ENCODE data around the gene CTNND1.
"Not testable (repeated sequence)": the region's sequence is repeated elsewhere in the genome, so short reads cannot be mapped to it uniquely, and the experiment has no call there.

CTNND1 gene, protein sequence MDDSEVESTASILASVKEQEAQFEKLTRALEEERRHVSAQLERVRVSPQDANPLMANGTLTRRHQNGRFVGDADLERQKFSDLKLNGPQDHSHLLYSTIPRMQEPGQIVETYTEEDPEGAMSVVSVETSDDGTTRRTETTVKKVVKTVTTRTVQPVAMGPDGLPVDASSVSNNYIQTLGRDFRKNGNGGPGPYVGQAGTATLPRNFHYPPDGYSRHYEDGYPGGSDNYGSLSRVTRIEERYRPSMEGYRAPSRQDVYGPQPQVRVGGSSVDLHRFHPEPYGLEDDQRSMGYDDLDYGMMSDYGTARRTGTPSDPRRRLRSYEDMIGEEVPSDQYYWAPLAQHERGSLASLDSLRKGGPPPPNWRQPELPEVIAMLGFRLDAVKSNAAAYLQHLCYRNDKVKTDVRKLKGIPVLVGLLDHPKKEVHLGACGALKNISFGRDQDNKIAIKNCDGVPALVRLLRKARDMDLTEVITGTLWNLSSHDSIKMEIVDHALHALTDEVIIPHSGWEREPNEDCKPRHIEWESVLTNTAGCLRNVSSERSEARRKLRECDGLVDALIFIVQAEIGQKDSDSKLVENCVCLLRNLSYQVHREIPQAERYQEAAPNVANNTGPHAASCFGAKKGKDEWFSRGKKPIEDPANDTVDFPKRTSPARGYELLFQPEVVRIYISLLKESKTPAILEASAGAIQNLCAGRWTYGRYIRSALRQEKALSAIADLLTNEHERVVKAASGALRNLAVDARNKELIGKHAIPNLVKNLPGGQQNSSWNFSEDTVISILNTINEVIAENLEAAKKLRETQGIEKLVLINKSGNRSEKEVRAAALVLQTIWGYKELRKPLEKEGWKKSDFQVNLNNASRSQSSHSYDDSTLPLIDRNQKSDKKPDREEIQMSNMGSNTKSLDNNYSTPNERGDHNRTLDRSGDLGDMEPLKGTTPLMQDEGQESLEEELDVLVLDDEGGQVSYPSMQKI

DNA sequence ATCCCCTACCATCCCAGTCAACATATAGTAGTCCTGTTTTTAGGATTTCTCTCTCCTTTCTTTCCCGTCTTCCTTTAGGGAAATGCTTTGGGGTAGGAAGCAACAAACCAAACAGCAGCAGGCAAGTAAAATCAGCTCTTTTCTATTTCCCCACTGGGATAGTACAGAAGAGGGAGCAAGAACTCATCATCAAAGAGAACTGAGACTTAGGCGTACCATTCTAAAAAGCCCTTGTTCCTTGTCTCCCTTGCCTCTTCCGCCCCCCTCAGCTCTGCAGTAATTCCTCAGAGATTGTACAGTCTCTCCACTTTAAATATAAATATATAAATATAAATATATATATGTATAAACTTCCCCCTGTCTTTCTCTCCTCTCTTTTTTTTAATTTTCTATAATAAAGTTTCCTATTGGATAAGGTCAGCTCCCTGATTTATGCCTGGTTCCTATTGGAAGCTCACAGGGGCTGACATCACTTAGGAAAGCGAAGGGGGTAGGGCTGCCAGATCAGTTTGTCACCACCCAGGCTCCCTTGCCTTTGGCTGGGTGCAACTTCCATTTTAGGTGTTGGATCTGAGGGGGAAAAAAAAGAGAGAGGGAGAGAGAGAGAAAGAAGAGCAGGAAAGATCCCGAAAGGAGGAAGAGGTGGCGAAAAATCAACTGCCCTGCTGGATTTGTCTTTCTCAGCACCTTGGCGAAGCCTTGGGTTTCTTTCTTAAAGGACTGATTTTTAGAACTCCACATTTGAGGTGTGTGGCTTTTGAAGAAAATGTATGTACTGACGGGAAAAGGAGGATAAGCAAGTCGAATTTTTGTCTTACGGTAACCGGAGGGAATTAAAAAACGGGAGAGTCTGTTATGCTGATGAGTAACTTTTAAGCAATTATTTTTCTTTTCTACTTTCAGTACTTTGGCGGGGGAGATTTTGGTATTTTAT, at the start of gene CTNND1:
Gene CTNND1, plus strand, starts transcription at position 502 of the 934 bp plus-strand sequence. CDS start 29,677 bp downstream, outside the sequence.
- TF ChIP-seq, protein P1, sequence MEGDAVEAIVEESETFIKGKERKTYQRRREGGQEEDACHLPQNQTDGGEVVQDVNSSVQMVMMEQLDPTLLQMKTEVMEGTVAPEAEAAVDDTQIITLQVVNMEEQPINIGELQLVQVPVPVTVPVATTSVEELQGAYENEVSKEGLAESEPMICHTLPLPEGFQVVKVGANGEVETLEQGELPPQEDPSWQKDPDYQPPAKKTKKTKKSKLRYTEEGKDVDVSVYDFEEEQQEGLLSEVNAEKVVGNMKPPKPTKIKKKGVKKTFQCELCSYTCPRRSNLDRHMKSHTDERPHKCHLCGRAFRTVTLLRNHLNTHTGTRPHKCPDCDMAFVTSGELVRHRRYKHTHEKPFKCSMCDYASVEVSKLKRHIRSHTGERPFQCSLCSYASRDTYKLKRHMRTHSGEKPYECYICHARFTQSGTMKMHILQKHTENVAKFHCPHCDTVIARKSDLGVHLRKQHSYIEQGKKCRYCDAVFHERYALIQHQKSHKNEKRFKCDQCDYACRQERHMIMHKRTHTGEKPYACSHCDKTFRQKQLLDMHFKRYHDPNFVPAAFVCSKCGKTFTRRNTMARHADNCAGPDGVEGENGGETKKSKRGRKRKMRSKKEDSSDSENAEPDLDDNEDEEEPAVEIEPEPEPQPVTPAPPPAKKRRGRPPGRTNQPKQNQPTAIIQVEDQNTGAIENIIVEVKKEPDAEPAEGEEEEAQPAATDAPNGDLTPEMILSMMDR (IDR thresholded peaks at IDR 0.05; ENCODE audit: low read depth, low read length, missing control alignments), result no peak
- H3K4me3 ChIP-seq (replicated peaks; ENCODE audit: low read depth, low read length), result peak within 1 kb of the TSS; percentile 70
- peak; percentile 94 for DNase-seq (ENCODE audit: extremely low read depth, low read depth)

DNA sequence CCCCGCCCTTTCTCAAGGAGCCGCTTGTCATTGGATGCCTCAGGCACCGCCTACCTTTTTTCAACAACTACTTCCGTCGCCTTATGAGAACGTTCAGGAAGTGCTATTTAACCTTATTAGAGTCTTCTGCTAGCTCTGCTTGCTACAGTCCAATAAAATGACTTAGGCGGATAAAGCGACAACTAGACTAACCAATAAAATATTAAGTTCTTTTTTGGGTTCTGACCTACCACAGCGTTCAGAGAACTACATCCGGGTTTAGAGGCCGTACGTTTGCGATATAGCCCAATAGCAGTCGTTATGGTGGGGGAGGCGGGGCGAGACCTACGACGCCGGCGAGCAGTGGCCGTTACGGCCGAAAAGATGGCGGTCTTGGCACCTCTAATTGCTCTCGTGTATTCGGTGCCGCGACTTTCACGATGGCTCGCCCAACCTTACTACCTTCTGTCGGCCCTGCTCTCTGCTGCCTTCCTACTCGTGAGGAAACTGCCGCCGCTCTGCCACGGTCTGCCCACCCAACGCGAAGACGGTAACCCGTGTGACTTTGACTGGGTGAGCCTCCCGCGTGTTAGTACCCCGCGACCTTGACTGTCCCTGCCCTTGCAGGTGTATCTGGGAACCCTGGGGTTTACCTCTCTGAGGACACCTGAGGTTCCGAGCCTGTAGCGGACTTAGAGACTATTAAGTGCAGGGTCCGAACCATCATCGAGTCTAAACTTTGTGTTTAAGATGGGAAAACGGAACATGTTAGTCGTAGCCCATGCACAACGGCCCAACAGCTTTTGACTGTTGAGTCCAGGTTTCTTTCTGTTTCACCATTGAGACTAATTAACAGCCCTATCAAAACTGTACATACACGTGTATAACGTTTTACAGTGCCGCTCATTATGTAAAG, 49.1 kb upstream of the CTNND1 start, which contains the start of gene TMX2:
Gene TMX2, plus strand, starts transcription at position 338 of the 895 bp plus-strand sequence. Its CDS starts 26 bp downstream, at position 364.
- peak; percentile 99 for DNase-seq (ENCODE audit: extremely low read depth, low read depth)
- TF ChIP-seq, protein P1 (IDR thresholded peaks at IDR 0.05; ENCODE audit: low read depth, low read length, missing control alignments), result no peak
- peak within 1 kb of the TSS; percentile 100 for H3K4me3 ChIP-seq (replicated peaks; ENCODE audit: low read depth, low read length)

DNA sequence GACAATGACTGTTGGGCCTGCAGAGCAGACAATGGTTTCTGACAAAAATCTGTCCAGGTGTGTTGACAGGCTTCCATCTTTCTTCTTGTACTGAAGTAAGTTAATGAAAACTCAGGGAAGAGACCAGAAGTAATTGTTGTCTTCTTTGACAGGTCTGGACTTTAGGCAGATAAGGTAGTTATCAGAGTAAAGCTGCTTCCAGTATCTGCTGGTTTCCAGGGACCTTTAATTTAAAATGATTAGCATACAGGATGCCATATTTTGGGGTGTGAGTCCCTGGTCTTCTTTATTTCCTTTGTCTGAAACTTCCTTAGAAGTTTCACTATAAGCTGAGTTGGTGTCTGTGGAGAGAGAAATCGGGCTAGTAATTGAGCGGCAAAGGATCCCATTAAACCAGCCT, 47.8 kb upstream of the CTNND1 start:
- TF ChIP-seq, protein P1 (IDR thresholded peaks at IDR 0.05; ENCODE audit: low read depth, low read length, missing control alignments), result no peak
- peak overlapping the region; percentile 100 for H3K4me3 ChIP-seq (replicated peaks; ENCODE audit: low read depth, low read length)
- no peak for DNase-seq (ENCODE audit: extremely low read depth, low read depth)

DNA sequence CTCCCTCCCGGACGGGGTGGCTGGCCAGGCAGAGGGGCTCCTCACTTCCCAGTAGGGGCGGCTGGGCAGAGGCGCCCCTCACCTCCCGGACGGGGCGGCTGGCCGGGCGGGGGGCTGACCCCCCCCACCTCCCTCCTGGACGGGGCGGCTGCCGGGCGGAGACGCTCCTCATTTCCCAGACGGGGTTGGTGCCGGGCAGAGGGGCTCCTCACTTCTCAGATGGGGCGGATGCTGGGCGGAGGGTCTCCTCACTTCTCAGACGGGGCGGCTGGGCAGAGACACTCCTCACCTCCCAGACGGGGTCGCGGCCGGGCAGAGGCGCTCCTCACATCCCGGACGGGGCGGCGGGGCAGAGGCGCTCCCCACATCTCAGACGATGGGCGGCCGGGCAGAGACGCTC, 44.9 kb upstream of the CTNND1 start:
- not testable (repeated sequence) for DNase-seq (ENCODE audit: extremely low read depth, low read depth); H3K4me3 ChIP-seq (replicated peaks; ENCODE audit: low read depth, low read length)

DNA sequence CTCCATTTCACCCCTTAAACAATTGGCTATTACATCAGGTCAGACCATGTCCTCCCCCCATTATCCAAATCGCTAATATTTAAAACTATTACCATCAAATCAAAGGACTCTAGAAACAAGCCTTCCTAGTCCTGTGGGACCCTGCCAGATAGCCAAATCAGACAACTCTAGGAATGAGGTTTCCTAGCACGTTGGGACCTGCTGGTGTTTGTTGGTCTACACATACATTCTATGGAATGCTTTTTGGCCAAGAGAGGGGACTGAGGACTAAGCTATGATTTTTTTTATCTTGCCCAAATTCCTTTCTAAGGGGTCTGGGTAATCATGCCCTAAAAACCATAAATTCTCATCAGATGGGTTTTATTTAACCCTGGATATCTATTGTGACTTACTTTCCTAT, 34.4 kb upstream of the CTNND1 start:
- no peak overlapping the region for H3K4me3 ChIP-seq (replicated peaks; ENCODE audit: low read depth, low read length)
- no peak for DNase-seq (ENCODE audit: extremely low read depth, low read depth)
- TF ChIP-seq, protein P1 (IDR thresholded peaks at IDR 0.05; ENCODE audit: low read depth, low read length, missing control alignments), result no peak

DNA sequence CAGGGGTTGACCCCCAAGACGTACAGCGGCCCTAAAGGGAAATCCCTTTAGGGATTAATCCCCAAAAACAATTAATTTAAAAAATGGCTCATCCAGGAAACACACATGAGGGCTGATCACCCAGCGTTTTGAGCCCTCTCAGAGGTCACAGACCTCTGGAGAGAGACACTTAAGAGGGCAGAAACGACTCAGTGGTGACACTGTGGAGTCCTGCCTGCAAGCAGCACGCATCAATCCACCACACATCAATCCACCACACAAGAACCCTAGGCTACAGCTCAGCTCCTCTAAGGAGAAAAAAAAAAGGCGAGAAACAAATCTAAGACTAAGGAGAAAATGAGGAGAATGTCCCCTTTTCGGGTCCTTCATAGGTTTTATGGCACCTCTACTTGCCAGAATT, 32.8 kb upstream of the CTNND1 start:
- TF ChIP-seq, protein P1 (IDR thresholded peaks at IDR 0.05; ENCODE audit: low read depth, low read length, missing control alignments), result no peak
- no peak overlapping the region for H3K4me3 ChIP-seq (replicated peaks; ENCODE audit: low read depth, low read length)
- no peak for DNase-seq (ENCODE audit: extremely low read depth, low read depth)
